SK-N-SH (cell line): ENCODE data around the gene MAP7D2. TPM values are rescaled to one million over a fixed set of nuclear protein-coding genes. Genes with fewer than 3 reads are reported as not detected.

Experiments used
- CTCF ChIA-PET: fragments of 300-600, 350-600 bp; formaldehyde crosslinking; extraction: SDS; loops from one replicate; lab custom pipeline; 2021; lab: Yijun Ruan, JAX
- POLR2A ChIA-PET: fragments of 350-600 bp; sonication (Branson Sonifier 250); formaldehyde crosslinking; extraction: SDS; loops from one replicate; lab custom pipeline; 2020; ENCODE audit warnings: antibody characterized with exemption, inconsistent platforms; lab: Yijun Ruan, JAX
- DNase-seq: peaks from one replicate; pipeline ENCODE4 v3.0.0; 2012
- H2AFZ ChIP-seq: fragments of 200-600 bp; sonication (generic); 2 replicates; pipeline ENCODE4 v1.8.1; 2016; ENCODE audit warnings: antibody characterized with exemption, mild to moderate bottlenecking, low read depth
- H3F3A ChIP-seq: fragments of 200-600 bp; sonication (generic); replicated peaks from 2 replicates; pipeline ENCODE3; 2016; ENCODE audit warnings: antibody characterized with exemption, mild to moderate bottlenecking; ENCODE audit not compliant: insufficient read depth
- H3K27ac ChIP-seq, 2 experiments: fragments of 200-500 bp in 1 of 2; fragments of 200-600 bp in 1 of 2; sonication (Bioruptor generic) in 1 of 2; sonication (generic), shearing (Covaris generic) in 1 of 2; 2 replicates each; pipeline versions ENCODE4 v1.5.1 to v1.6.1; 2014 to 2016; ENCODE audit warnings: low read depth in 2 of 2, inconsistent platforms in 1 of 2, low read length in 1 of 2, mild to moderate bottlenecking in 1 of 2, mixed read lengths in 1 of 2
- H3K27me3 ChIP-seq: fragments of 200-600 bp; sonication (generic), shearing (Covaris generic); 2 replicates; pipeline ENCODE4 v1.6.1; 2016; ENCODE audit warnings: mixed run types; ENCODE audit not compliant: insufficient read depth
- H3K36me3 ChIP-seq, 2 experiments: fragments of 200-500 bp in 1 of 2; fragments of 200-600 bp in 1 of 2; sonication (Bioruptor generic) in 1 of 2; sonication (generic) in 1 of 2; replicated peaks in 1 of 2; 2 replicates each; pipeline versions ENCODE3 to v1.5.1; 2014 to 2016; ENCODE audit warnings: low read length in 1 of 2, mild to moderate bottlenecking in 1 of 2; ENCODE audit not compliant: insufficient read depth in 2 of 2, control insufficient read depth in 1 of 2
- H3K4me1 ChIP-seq, 2 experiments: fragments of 200-500 bp in 1 of 2; fragments of 200-600 bp in 1 of 2; sonication (Bioruptor generic) in 1 of 2; sonication (generic), shearing (Covaris generic) in 1 of 2; 2 replicates each; pipeline versions ENCODE4 v1.5.1 to v1.6.1; 2014 to 2016; ENCODE audit warnings: low read depth in 1 of 2, low read length in 1 of 2, mixed run types in 1 of 2; ENCODE audit not compliant: insufficient read depth in 2 of 2, control insufficient read depth in 1 of 2
- H3K4me2 ChIP-seq: fragments of 200-600 bp; sonication (generic), shearing (Covaris generic); 2 replicates; pipeline ENCODE4 v1.6.1; 2017; ENCODE audit warnings: mixed run types
- H3K4me3 ChIP-seq, 2 experiments: fragments of 200-500 bp in 1 of 2; fragments of 200-600 bp in 1 of 2; sonication (Bioruptor generic) in 1 of 2; sonication (generic), shearing (Covaris generic) in 1 of 2; 2 replicates each; pipeline versions ENCODE4 v1.5.1 to v1.8.1; 2014 to 2016; ENCODE audit warnings: low read depth in 2 of 2, inconsistent platforms in 1 of 2, low read length in 1 of 2, mild to moderate bottlenecking in 1 of 2, mixed read lengths in 1 of 2, moderate library complexity in 1 of 2
- H3K79me2 ChIP-seq: fragments of 200-600 bp; sonication (generic); 2 replicates; pipeline ENCODE4 v1.8.1; 2017; ENCODE audit warnings: mild to moderate bottlenecking; ENCODE audit not compliant: insufficient read depth
- H3K9ac ChIP-seq: fragments of 200-600 bp; sonication (generic); 2 replicates; pipeline ENCODE4 v1.6.1; 2017; ENCODE audit warnings: mixed run types
- H3K9me2 ChIP-seq: fragments of 200-600 bp; sonication (generic); 2 replicates; pipeline ENCODE4 v1.6.1; 2017; ENCODE audit warnings: mixed run types
- H3K9me3 ChIP-seq: fragments of 200-600 bp; sonication (generic); 2 replicates; pipeline ENCODE4 v1.6.1; 2017; ENCODE audit warnings: mixed run types, mild to moderate bottlenecking, moderate library complexity
- H4K20me1 ChIP-seq: fragments of 200-600 bp; sonication (generic); 2 replicates; pipeline ENCODE4 v1.6.1; 2017; ENCODE audit warnings: mild to moderate bottlenecking, mixed run types; ENCODE audit not compliant: insufficient read depth
- CHD2 ChIP-seq: fragments of 150-350 bp; IDR thresholded peaks from 2 replicates; pipeline ENCODE4 v1.6.1; 2018; ENCODE audit warnings: low read length; ENCODE audit not compliant: partially characterized antibody
- EP300 ChIP-seq, 2 experiments: IDR thresholded peaks; 2 replicates each; pipeline versions ENCODE4 v1.4.0 to v1.6.1; 2012; ENCODE audit warnings: borderline replicate concordance in 1 of 2, low read depth in 1 of 2, low read length in 1 of 2
- FOXJ3 ChIP-seq: sonication (generic); formaldehyde crosslinking; IDR thresholded peaks from 2 replicates; pipeline ENCODE4 v1.5.1; 2020; ENCODE audit warnings: mild to moderate bottlenecking, missing genetic modification reagents
- FOXM1 ChIP-seq: IDR thresholded peaks from 2 replicates; pipeline ENCODE4 v1.4.0; 2012; ENCODE audit warnings: low read depth, mild to moderate bottlenecking
- GATA2 ChIP-seq: sonication (generic); formaldehyde crosslinking; IDR thresholded peaks from 2 replicates; pipeline ENCODE4 v1.5.0; 2020; ENCODE audit warnings: mild to moderate bottlenecking, missing genetic modification reagents
- JUND ChIP-seq: IDR thresholded peaks from 2 replicates; pipeline ENCODE4 v1.4.0; 2012
- MAX ChIP-seq: IDR thresholded peaks from 2 replicates; pipeline ENCODE4 v1.4.0; 2012; ENCODE audit warnings: low read depth
- MEF2A ChIP-seq: IDR thresholded peaks from 2 replicates; pipeline ENCODE4 v1.4.0; 2012; ENCODE audit warnings: low read depth, borderline replicate concordance
- NRF1 ChIP-seq: IDR thresholded peaks from 2 replicates; pipeline ENCODE4 v1.6.1; 2012; ENCODE audit warnings: low read depth, mild to moderate bottlenecking, low read length
- PBX3 ChIP-seq: IDR thresholded peaks from 2 replicates; pipeline ENCODE4; 2012
- POLR2AphosphoS5 ChIP-seq: IDR thresholded peaks from 2 replicates; pipeline ENCODE4 v1.6.1; 2012; ENCODE audit warnings: low read depth, low read length
- RAD21 ChIP-seq: IDR thresholded peaks from 2 replicates; pipeline ENCODE4 v1.6.1; 2012; ENCODE audit warnings: mild to moderate bottlenecking, low read length
- RCOR1 ChIP-seq: fragments of 150-350 bp; IDR thresholded peaks from 2 replicates; pipeline ENCODE4 v1.6.1; 2017; ENCODE audit warnings: antibody characterized with exemption, low read length
- RFX5 ChIP-seq: IDR thresholded peaks from 2 replicates; pipeline ENCODE4 v1.6.1; 2012; ENCODE audit warnings: mild to moderate bottlenecking, improper control_type of control experiment, low read length
- SIN3A ChIP-seq: IDR thresholded peaks from 2 replicates; pipeline ENCODE4 v1.6.1; 2012; ENCODE audit warnings: low read depth, mild to moderate bottlenecking, low read length, moderate library complexity, borderline replicate concordance
- SMC3 ChIP-seq: IDR thresholded peaks from 2 replicates; pipeline ENCODE4 v1.6.1; 2012; ENCODE audit warnings: low read depth, low read length, improper control_type of control experiment
- TAF1 ChIP-seq: IDR thresholded peaks from 2 replicates; pipeline ENCODE4 v1.6.1; 2012; ENCODE audit warnings: low read depth, mild to moderate bottlenecking, low read length, moderate library complexity, borderline replicate concordance
- TCF12 ChIP-seq: IDR thresholded peaks from 2 replicates; pipeline ENCODE4 v1.4.0; 2012
- TEAD4 ChIP-seq: IDR thresholded peaks from 2 replicates; pipeline ENCODE4 v1.4.0; 2012; ENCODE audit warnings: mild to moderate bottlenecking, borderline replicate concordance; ENCODE audit not compliant: insufficient read depth
- USF2 ChIP-seq: fragments of 150-350 bp; IDR thresholded peaks from 2 replicates; pipeline ENCODE4 v1.6.1; 2017; ENCODE audit warnings: antibody characterized with exemption, low read length, low read depth, borderline replicate concordance
- YY1 ChIP-seq: IDR thresholded peaks from 2 replicates; pipeline ENCODE4 v1.4.0; 2012; ENCODE audit warnings: low read depth, mild to moderate bottlenecking
- WGBS: methylation state at CpG from one replicate; pipeline ENCODE4 v1.1.6; 2017; ENCODE audit warnings: low lambda C conversion rate; 5-methylcytosine and 5-hydroxymethylcytosine counted together
- polyA plus RNA-seq, 3 experiments: library from polyadenylated mRNA; depleted of rRNA; stranded (reverse); fragments of >200 nt; gene quantifications; 2 replicates each; pipeline ENCODE4 v1.2.3, GENCODE V29; 2012

Gene MAP7D2
- polyA plus RNA-seq, 1 of the 3 experiments (the other 2 are of a cell fraction), result 2.7 TPM

- no peaks in the 10 kb centered on the region for H3K9me2 ChIP-seq
- H3K79me2 ChIP-seq, result no peaks in the 10 kb centered on the region
- CTCF ChIA-PET, result no interaction called here
- POLR2A ChIA-PET, result no interaction called here
- no peak for DNase-seq
- H3K9ac ChIP-seq, result no peak overlapping the region
- WGBS, result 34% methylated on average over 4 of the region's 4 CpGs
- no peaks in the 10 kb centered on the region for H3K9me3 ChIP-seq
- no peaks in the 10 kb centered on the region for H4K20me1 ChIP-seq
- TF ChIP-seq FOXM1 (no peak), RAD21 (no peak), RCOR1 (no peak), MAX (no peak), MEF2A (no peak), FOXJ3 (no peak)
- no peak overlapping the region for H3K4me3 ChIP-seq
- H3K36me3 ChIP-seq, result no peaks in the 10 kb centered on the region
- H3F3A ChIP-seq, result no peaks in the 10 kb centered on the region
- no peak overlapping the region for H2AFZ ChIP-seq
- H3K27ac ChIP-seq, result no peak overlapping the region
- no peaks in the 10 kb centered on the region for H3K4me1 ChIP-seq
- peaks cover 6% of the 10 kb centered on the region; the same call in 1 of the 2 replicates for H3K27me3 ChIP-seq
- H3K4me2 ChIP-seq, result no peak overlapping the region
These were observed 69.8 kb downstream of the MAP7D2 start for GRCh38 chrX:20046864-20047263.

GRCh38 chrX:20046223-20046622, 70.5 kb downstream of the MAP7D2 start:
- H3K27ac ChIP-seq, result no peak overlapping the region
- H3K27me3 ChIP-seq, result peaks cover 9% of the 10 kb centered on the region; the same call in 1 of the 2 replicates
- no peaks in the 10 kb centered on the region for H3K4me1 ChIP-seq
- no peaks in the 10 kb centered on the region for H3K36me3 ChIP-seq
- 48% methylated on average over 1 of the region's 1 CpG for WGBS
- no peak overlapping the region for H3K4me3 ChIP-seq
- ChIA-PET POLR2A (no interaction called here), CTCF (no interaction called here)
- no peaks in the 10 kb centered on the region for H3K79me2 ChIP-seq
- no peak for DNase-seq
- TF ChIP-seq FOXJ3 (no peak), JUND (no peak), MEF2A (no peak), MAX (no peak), TCF12 (no peak), SIN3A (no peak), USF2 (no peak), TAF1 (no peak), SMC3 (no peak), EP300 (IDR thresholded peaks at IDR 0.05; ENCODE audit: borderline replicate concordance in 1 of 2, low read depth in 1 of 2, low read length in 1 of 2) (no peak), YY1 (no peak), GATA2 (CRISPR knock-in tag) (no peak), NRF1 (no peak), FOXM1 (no peak), RCOR1 (no peak), CHD2 (no peak), POLR2AphosphoS5 (no peak), PBX3 (no peak), RFX5 (no peak), TEAD4 (no peak)
- no peaks in the 10 kb centered on the region for H3K9me3 ChIP-seq
- H2AFZ ChIP-seq, result no peak overlapping the region
- no peaks in the 10 kb centered on the region for H4K20me1 ChIP-seq
- no peak overlapping the region for H3K4me2 ChIP-seq
- no peak overlapping the region for H3K9ac ChIP-seq
- no peaks in the 10 kb centered on the region for H3K9me2 ChIP-seq
- H3F3A ChIP-seq, result no peaks in the 10 kb centered on the region
